BJ (cell line): Measurements from ENCODE around the gene AP2B1. TPM values are rescaled to one million over a fixed set of nuclear protein-coding genes. Genes with fewer than 3 reads are reported as not detected.

Source experiments
- CTCF ChIA-PET: fragments of 350-600 bp; formaldehyde crosslinking; extraction: SDS; loops from one replicate; lab custom pipeline; 2021; ENCODE audit warnings: antibody characterized with exemption, inconsistent platforms; lab: Yijun Ruan, JAX
- POLR2A ChIA-PET: fragments of 300-600 bp; sonication (Branson Sonifier 250); formaldehyde crosslinking; extraction: SDS; loops from one replicate; lab custom pipeline; 2021; ENCODE audit warnings: antibody characterized with exemption; lab: Charles Lee
- DNase-seq: peaks from one replicate; pipeline ENCODE4 v3.0.0-alpha.2; 2011; ENCODE audit warnings: low read depth
- H3K27me3 ChIP-seq: 2 replicates; pipeline ENCODE4 v1.6.0; 2011; ENCODE audit warnings: low read length; ENCODE audit not compliant: control insufficient read depth, insufficient read depth
- H3K36me3 ChIP-seq: 2 replicates; pipeline ENCODE4 v1.5.1; 2011; ENCODE audit warnings: low read length; ENCODE audit not compliant: control insufficient read depth, insufficient read depth
- H3K4me3 ChIP-seq: 2 replicates; pipeline ENCODE4 v1.5.1; 2011; ENCODE audit warnings: low read depth, mild to moderate bottlenecking, control low read depth, low read length
- polyA plus RNA-seq: library from polyadenylated mRNA; depleted of rRNA; stranded (reverse); fragments of >200 nt; gene quantifications from 2 replicates; pipeline ENCODE4 v1.2.3, GENCODE V29; 2011
- TF ChIP-seq, protein P1 (sequence below): IDR thresholded peaks from 2 replicates; pipeline ENCODE4 v1.5.1; 2011; ENCODE audit warnings: low read depth, mild to moderate bottlenecking, control low read depth, inconsistent platforms, low read length, moderate library complexity; ENCODE audit not compliant: insufficient read depth

AP2B1 gene
- polyA plus RNA-seq, 1 experiment, result 122 TPM

GRCh38 chr17:35596530-35597233, 9.6 kb downstream of the AP2B1 start:
- POLR2A ChIA-PET, result interaction anchor here (0.7 kb wide), 1 partner anchor 13 kb away, joined by 11 read pairs; no protein-coding TSS in a partner anchor
- peaks cover 10% of the 10 kb centered on the region for H3K36me3 ChIP-seq
- TF ChIP-seq, protein P1, sequence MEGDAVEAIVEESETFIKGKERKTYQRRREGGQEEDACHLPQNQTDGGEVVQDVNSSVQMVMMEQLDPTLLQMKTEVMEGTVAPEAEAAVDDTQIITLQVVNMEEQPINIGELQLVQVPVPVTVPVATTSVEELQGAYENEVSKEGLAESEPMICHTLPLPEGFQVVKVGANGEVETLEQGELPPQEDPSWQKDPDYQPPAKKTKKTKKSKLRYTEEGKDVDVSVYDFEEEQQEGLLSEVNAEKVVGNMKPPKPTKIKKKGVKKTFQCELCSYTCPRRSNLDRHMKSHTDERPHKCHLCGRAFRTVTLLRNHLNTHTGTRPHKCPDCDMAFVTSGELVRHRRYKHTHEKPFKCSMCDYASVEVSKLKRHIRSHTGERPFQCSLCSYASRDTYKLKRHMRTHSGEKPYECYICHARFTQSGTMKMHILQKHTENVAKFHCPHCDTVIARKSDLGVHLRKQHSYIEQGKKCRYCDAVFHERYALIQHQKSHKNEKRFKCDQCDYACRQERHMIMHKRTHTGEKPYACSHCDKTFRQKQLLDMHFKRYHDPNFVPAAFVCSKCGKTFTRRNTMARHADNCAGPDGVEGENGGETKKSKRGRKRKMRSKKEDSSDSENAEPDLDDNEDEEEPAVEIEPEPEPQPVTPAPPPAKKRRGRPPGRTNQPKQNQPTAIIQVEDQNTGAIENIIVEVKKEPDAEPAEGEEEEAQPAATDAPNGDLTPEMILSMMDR, result no peak
- no peak overlapping the region for H3K4me3 ChIP-seq
- no peak for DNase-seq
- CTCF ChIA-PET, result interaction anchor here (0.6 to 1.5 kb wide), 5 partner anchors 8 to 167 kb away, joined by 3 to 5 read pairs (median 3); no protein-coding TSS in a partner anchor
- no peaks in the 10 kb centered on the region for H3K27me3 ChIP-seq

GRCh38 chr17:35597604-35598003, 10.5 kb downstream of the AP2B1 start:
- no peak for DNase-seq
- H3K27me3 ChIP-seq, result no peaks in the 10 kb centered on the region
- TF ChIP-seq, protein P1, result no peak
- H3K36me3 ChIP-seq, result peaks cover 10% of the 10 kb centered on the region
- ChIA-PET CTCF (interaction anchor here (1.0 to 1.5 kb wide), 2 partner anchors 9 to 17 kb away, joined by 3 to 5 read pairs; no protein-coding TSS in a partner anchor), POLR2A (no interaction called here)
- no peak overlapping the region for H3K4me3 ChIP-seq

- DNase-seq, result no peak
- Histone ChIP-seq H3K4me3 (no peak overlapping the region), H3K27me3 (no peaks in the 10 kb centered on the region), H3K36me3 (peaks cover 5% of the 10 kb centered on the region)
- ChIA-PET POLR2A (no interaction called here), CTCF (interaction anchor here (1.4 to 1.9 kb wide), 3 partner anchors 9 to 160 kb away, joined by 6 to 8 read pairs (median 6); no protein-coding TSS in a partner anchor)
- TF ChIP-seq, protein P1, result no peak
Observed at GRCh38 chr17:35603674-35604073, 16.6 kb downstream of the AP2B1 start.

- H3K27me3 ChIP-seq, result no peaks in the 10 kb centered on the region
- TF ChIP-seq, protein P1, result no peak
- ChIA-PET POLR2A (no interaction called here), CTCF (interaction anchor here (0.6 to 2.1 kb wide), 4 partner anchors 13 to 163 kb away, joined by 3 to 16 read pairs (median 4); partner anchors contain the start of gene GAS2L2)
- H3K4me3 ChIP-seq, result no peak overlapping the region
- peaks cover 7% of the 10 kb centered on the region for H3K36me3 ChIP-seq
- peak; percentile 31 for DNase-seq
Observed at GRCh38 chr17:35605678-35606077, 18.6 kb downstream of the AP2B1 start.

DNA sequence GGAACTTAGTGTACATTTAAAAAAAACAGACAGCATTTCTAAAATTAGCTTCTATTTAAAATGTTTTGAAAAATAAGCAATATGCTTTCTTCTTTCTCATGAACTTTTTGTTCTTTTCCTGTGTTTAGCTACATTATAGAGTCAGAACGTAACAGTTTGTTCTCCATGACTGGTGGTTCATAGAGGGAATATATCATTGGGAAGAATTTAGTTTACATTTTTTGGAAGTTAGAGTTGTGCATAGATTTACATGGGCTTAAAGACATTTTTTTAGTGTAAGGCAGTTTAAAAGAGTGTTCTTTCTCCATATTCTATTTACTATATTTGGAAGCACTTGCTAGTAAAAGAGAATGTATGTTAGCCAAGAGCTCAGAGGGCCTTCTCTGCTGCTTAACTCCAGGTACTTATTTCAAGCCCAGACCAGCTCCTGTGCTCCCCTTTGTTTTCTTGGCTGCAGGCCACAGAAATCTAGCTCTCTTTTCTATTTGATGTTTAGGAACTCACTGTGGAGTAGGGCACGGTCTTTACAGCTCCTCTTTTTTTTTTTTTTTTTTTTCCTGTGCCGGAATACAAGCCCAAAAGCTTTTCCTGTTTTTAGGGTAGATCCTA, 20.2 kb downstream of the AP2B1 start:
- Histone ChIP-seq H3K27me3 (no peaks in the 10 kb centered on the region), H3K4me3 (no peak overlapping the region), H3K36me3 (peaks cover 5% of the 10 kb centered on the region)
- TF ChIP-seq, protein P1, result no peak
- CTCF ChIA-PET, result interaction anchor here (0.6 to 3.2 kb wide), 6 partner anchors 8 to 198 kb away, joined by 3 to 26 read pairs (median 3); no protein-coding TSS in a partner anchor
- POLR2A ChIA-PET, result interaction anchor here (0.9 kb wide), 1 partner anchor 29 kb away, joined by 3 read pairs; the partner anchor contains the start of gene PEX12
- no peak for DNase-seq
